A673 (cell line): ENCODE measurements around the gene TBXA2R.

Experiments used
- EZH2 ChIP-seq: fragments of 200-600 bp; sonication (generic); IDR thresholded peaks from 2 replicates; pipeline ENCODE4 v1.6.1; 2017; ENCODE audit warnings: borderline replicate concordance, low read depth, mild to moderate bottlenecking, mixed read lengths, antibody characterized with exemption, low read length; ENCODE audit not compliant: poor library complexity, severe bottlenecking
- TF ChIP-seq, protein P1 (sequence below): fragments of 300-800, 200-600 bp; sonication (generic); conservative IDR thresholded peaks from 2 replicates; pipeline ENCODE4 v1.5.1; 2017; ENCODE audit warnings: low read depth, mild to moderate bottlenecking, antibody characterized with exemption, low read length, moderate library complexity, mixed read lengths

GRCh38 chr19:3637621-3638020, 30.9 kb upstream of the TBXA2R start:
- TF ChIP-seq, protein P1, sequence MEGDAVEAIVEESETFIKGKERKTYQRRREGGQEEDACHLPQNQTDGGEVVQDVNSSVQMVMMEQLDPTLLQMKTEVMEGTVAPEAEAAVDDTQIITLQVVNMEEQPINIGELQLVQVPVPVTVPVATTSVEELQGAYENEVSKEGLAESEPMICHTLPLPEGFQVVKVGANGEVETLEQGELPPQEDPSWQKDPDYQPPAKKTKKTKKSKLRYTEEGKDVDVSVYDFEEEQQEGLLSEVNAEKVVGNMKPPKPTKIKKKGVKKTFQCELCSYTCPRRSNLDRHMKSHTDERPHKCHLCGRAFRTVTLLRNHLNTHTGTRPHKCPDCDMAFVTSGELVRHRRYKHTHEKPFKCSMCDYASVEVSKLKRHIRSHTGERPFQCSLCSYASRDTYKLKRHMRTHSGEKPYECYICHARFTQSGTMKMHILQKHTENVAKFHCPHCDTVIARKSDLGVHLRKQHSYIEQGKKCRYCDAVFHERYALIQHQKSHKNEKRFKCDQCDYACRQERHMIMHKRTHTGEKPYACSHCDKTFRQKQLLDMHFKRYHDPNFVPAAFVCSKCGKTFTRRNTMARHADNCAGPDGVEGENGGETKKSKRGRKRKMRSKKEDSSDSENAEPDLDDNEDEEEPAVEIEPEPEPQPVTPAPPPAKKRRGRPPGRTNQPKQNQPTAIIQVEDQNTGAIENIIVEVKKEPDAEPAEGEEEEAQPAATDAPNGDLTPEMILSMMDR = no peak
- TF ChIP-seq EZH2 = no peak
